K562 (cell line): ENCODE data around the gene FABP3. TPM values are rescaled to one million over a fixed set of nuclear protein-coding genes. Genes with fewer than 3 reads are reported as not detected.
A peak's percentile ranks its signal among the peaks of the same experiment; 100 is the strongest.

Source experiments
- ATAC-seq: fragments of 200-7000 bp; cut with Tn5 transposase; 3 replicates; pipeline ENCODE4 v1.9.1; 2020; ENCODE audit warnings: moderate library complexity
- BruUV-seq: library from RNA; stranded (reverse); fragments of 400-500 nt; replicated peaks from 2 replicates; lab custom pipeline; 2021; lab: Mats Ljungman, UMichigan
- CTCF ChIA-PET: fragments of 300-600 bp; formaldehyde crosslinking; extraction: SDS; loops from one replicate; lab custom pipeline; 2021; ENCODE audit warnings: low intra/inter-chr PET ratio; lab: Yijun Ruan, JAX
- POLR2A ChIA-PET: fragments of 300-600, 350-650 bp; sonication (Branson Sonifier 250); formaldehyde crosslinking; extraction: SDS; loops from one replicate; lab custom pipeline; 2021; ENCODE audit warnings: antibody characterized with exemption, inconsistent platforms; lab: Yijun Ruan, JAX
- DNase-seq, 4 experiments: peaks; one replicate each; pipeline versions ENCODE4 v3.0.0 to v3.0.0-alpha.2; 2011 to 2018; ENCODE audit warnings: low spot score in 3 of 4, mixed read lengths in 3 of 4; ENCODE audit errors: extremely low read depth in 1 of 4
- FAIRE-seq: peaks from 2 replicates; lab custom pipeline; 2011; peaks lifted over from hg19 to GRCh38; lab: Jason Lieb, UNC
- H2AFZ ChIP-seq: 2 replicates; pipeline ENCODE4 v1.6.0; 2011; ENCODE audit warnings: low read depth, low read length, control low read depth, inconsistent platforms
- H3K27ac ChIP-seq: fragments of 200-600 bp; 3 replicates; pipeline ENCODE4 v1.8.0; 2011; ENCODE audit warnings: low read depth, mild to moderate bottlenecking, control low read depth, inconsistent platforms, low read length, moderate library complexity, mixed read lengths; ENCODE audit errors: extremely low read depth
- H3K27me3 ChIP-seq, 2 experiments: fragments of 300-600 bp in 1 of 2; 2 replicates in 1 of 2; 3 replicates in 1 of 2; pipeline versions ENCODE4 v1.6.0 to v1.8.0; 2011; ENCODE audit warnings: inconsistent platforms in 2 of 2, low read length in 2 of 2, mild to moderate bottlenecking in 1 of 2, mixed read lengths in 1 of 2, moderate library complexity in 1 of 2; ENCODE audit not compliant: control insufficient read depth in 2 of 2, insufficient read depth in 2 of 2
- H3K36me3 ChIP-seq: fragments of 300-600 bp; 3 replicates; pipeline ENCODE4 v1.8.0; 2011; ENCODE audit warnings: mild to moderate bottlenecking, low read length, inconsistent platforms; ENCODE audit not compliant: control insufficient read depth, insufficient read depth
- H3K4me1 ChIP-seq, 2 experiments: fragments of 200-600 bp in 1 of 2; replicated peaks in 1 of 2; 2 replicates in 1 of 2; 3 replicates in 1 of 2; pipeline versions ENCODE4 v1.5.1 to v1.8.0; 2011; ENCODE audit warnings: inconsistent platforms in 2 of 2, low read length in 2 of 2, mild to moderate bottlenecking in 1 of 2, mixed read lengths in 1 of 2, moderate library complexity in 1 of 2; ENCODE audit not compliant: control insufficient read depth in 2 of 2, insufficient read depth in 2 of 2
- H3K4me2 ChIP-seq: 2 replicates; pipeline ENCODE4 v1.6.1; 2011; ENCODE audit warnings: low read length, control low read depth, inconsistent platforms, mixed read lengths; ENCODE audit not compliant: insufficient read depth
- H3K4me3 ChIP-seq: fragments of 200-600 bp; sonication (generic), shearing (Covaris generic); 2 replicates; pipeline ENCODE4 v1.5.1; 2016; ENCODE audit warnings: control low read depth, inconsistent platforms
- H3K79me2 ChIP-seq: fragments of 200-600 bp; 3 replicates; pipeline ENCODE4 v1.8.0; 2011; ENCODE audit warnings: low read length, inconsistent platforms; ENCODE audit not compliant: control insufficient read depth, insufficient read depth
- H3K9ac ChIP-seq, 2 experiments: 2 replicates each; pipeline versions ENCODE4 v1.6.0 to v1.6.1; 2011; ENCODE audit warnings: low read depth in 2 of 2, low read length in 2 of 2, control low read depth in 1 of 2, inconsistent platforms in 1 of 2, mild to moderate bottlenecking in 1 of 2, mixed read lengths in 1 of 2; ENCODE audit not compliant: insufficient read depth in 1 of 2
- H3K9me1 ChIP-seq: one replicate; pipeline ENCODE4 v1.6.0; 2011; ENCODE audit warnings: inconsistent platforms, mild to moderate bottlenecking, low read length, moderate library complexity; ENCODE audit not compliant: control insufficient read depth, insufficient read depth
- H3K9me3 ChIP-seq: replicated peaks from 2 replicates; pipeline ENCODE4 v1.5.1; 2011; ENCODE audit warnings: low read depth, low read length, inconsistent platforms; ENCODE audit not compliant: control insufficient read depth, insufficient read depth
- H4K20me1 ChIP-seq: replicated peaks from 2 replicates; pipeline ENCODE4 v1.6.1; 2011; ENCODE audit warnings: low read length, inconsistent platforms, mixed read lengths; ENCODE audit not compliant: control insufficient read depth, insufficient read depth
- ATF7 ChIP-seq: fragments of 450-650 bp; IDR thresholded peaks from 2 replicates; pipeline ENCODE4 v1.7.1; 2014; ENCODE audit warnings: mild to moderate bottlenecking, moderate library complexity
- CTBP1 ChIP-seq: fragments of 450-650 bp; IDR thresholded peaks from 2 replicates; pipeline ENCODE4 v1.6.1; 2016; ENCODE audit warnings: borderline replicate concordance
- EWSR1 ChIP-seq: fragments of 450-650 bp; IDR thresholded peaks from 2 replicates; pipeline ENCODE4 v1.6.1; 2018; ENCODE audit warnings: borderline replicate concordance, mild to moderate bottlenecking, low read depth, moderate library complexity; ENCODE audit not compliant: partially characterized antibody
- GABPB2 ChIP-seq: fragments of 250-450 bp; sonication (Bioruptor Pico); conservative IDR thresholded peaks from 2 replicates; pipeline ENCODE4 v1.5.1; 2021; ENCODE audit warnings: mild to moderate bottlenecking
- JUN ChIP-seq, 2 experiments: sonication (generic) in 1 of 2; formaldehyde crosslinking in 1 of 2; IDR thresholded peaks; 2 replicates each; pipeline versions ENCODE4 v1.6.1 to v1.8.0; 2012 to 2022; ENCODE audit warnings: borderline replicate concordance in 2 of 2, mild to moderate bottlenecking in 2 of 2, improper control_type of control experiment in 1 of 2, low read depth in 1 of 2, low read length in 1 of 2, missing genetic modification reagents in 1 of 2
- JUND ChIP-seq, 2 experiments: IDR thresholded peaks; 2 replicates in 1 of 2; 3 replicates in 1 of 2; pipeline ENCODE4 v1.6.1; 2011; ENCODE audit warnings: borderline replicate concordance in 2 of 2, low read depth in 2 of 2, low read length in 2 of 2, improper control_type of control experiment in 1 of 2, missing biosample characterization in 1 of 2, missing genetic modification characterization in 1 of 2, missing genetic modification reagents in 1 of 2
- KDM1A ChIP-seq, 2 experiments: fragments of 450-650 bp; IDR thresholded peaks; 2 replicates each; pipeline ENCODE4 v1.6.1; 2016; ENCODE audit warnings: mild to moderate bottlenecking in 2 of 2
- NFE2L1 ChIP-seq: fragments of 450-650 bp; IDR thresholded peaks from 2 replicates; pipeline ENCODE4 v1.6.1; 2016; ENCODE audit warnings: missing genetic modification characterization, low read depth, mild to moderate bottlenecking, missing compliant biosample characterization, moderate library complexity, borderline replicate concordance
- RCOR1 ChIP-seq, 2 experiments: IDR thresholded peaks; 2 replicates each; pipeline ENCODE4 v1.6.1; 2012; ENCODE audit warnings: low read depth in 2 of 2, low read length in 2 of 2, borderline replicate concordance in 1 of 2, improper control_type of control experiment in 1 of 2
- RFX1 ChIP-seq: fragments of 450-650 bp; IDR thresholded peaks from 2 replicates; pipeline ENCODE4 v1.6.1; 2016; ENCODE audit warnings: mild to moderate bottlenecking, moderate library complexity
- RNF2 ChIP-seq: sonication (generic); IDR thresholded peaks from 2 replicates; pipeline ENCODE4 v1.6.1; 2016
- ZFP30 ChIP-seq: fragments of 250-450 bp; sonication (Bioruptor Pico); IDR thresholded peaks from 2 replicates; pipeline ENCODE4 v1.8.0; 2022; ENCODE audit warnings: moderate library complexity, mild to moderate bottlenecking, inconsistent platforms, borderline replicate concordance
- ZNF354B ChIP-seq: fragments of 250-450 bp; sonication (Bioruptor Pico); IDR thresholded peaks from 2 replicates; pipeline ENCODE4 v1.4.0; 2020
- ZNF57 ChIP-seq: fragments of 450-650 bp; formaldehyde crosslinking; IDR thresholded peaks from 2 replicates; pipeline ENCODE4 v1.4.0; 2020; ENCODE audit warnings: mild to moderate bottlenecking, moderate library complexity
- ZSCAN29 ChIP-seq: fragments of 450-650 bp; IDR thresholded peaks from 2 replicates; pipeline ENCODE4 v1.6.1; 2017
- WGBS: fragments of 100-300 bp; shearing (Covaris generic); methylation state at CpG from one replicate; pipeline ENCODE4 v1.1.6; 2016; ENCODE audit warnings: low coverage, mixed read lengths; ENCODE audit not compliant: insufficient coverage; ENCODE audit errors: missing lambda C conversion rate; 5-methylcytosine and 5-hydroxymethylcytosine counted together
- in situ Hi-C: fragments of 300-500 bp; cut with MboI; formaldehyde crosslinking; loops from 4 replicates; pipeline ENCODE4 v1.15.0; 2018; ENCODE audit warnings: inconsistent platforms, mixed read lengths
- intact Hi-C: fragments of 100-400 bp; cut with micrococcal nuclease; formaldehyde crosslinking; loops from 2 replicates; pipeline ENCODE4 v1.14.2; 2022
- polyA plus RNA-seq, 8 experiments: library from polyadenylated mRNA; depleted of rRNA in 4 of 8; stranded (reverse) in 5 of 8; unstranded in 3 of 8; fragments of >200 nt; fragmentation: Nextera tagmentation in 2 of 8; fragmentation: Illumina TruSeq in 1 of 8; extraction: Ambion mirVana in 2 of 8; extraction: Trizol in 1 of 8; gene quantifications; 2 replicates each; pipeline versions ENCODE4 v1.2.1 to v1.2.3, GENCODE V29; 2011 to 2014; ENCODE audit warnings: inconsistent platforms in 1 of 8, missing spikeins in 1 of 8
- total RNA-seq, 7 experiments: library from RNA; depleted of rRNA in 6 of 7; stranded (reverse); fragments of >200 nt in 6 of 7; fragmentation: Illumina TruSeq in 2 of 7; extraction: Trizol in 2 of 7; gene quantifications; 2 replicates each; pipeline versions ENCODE4 v1.2.1 to v1.2.3, GENCODE V29; 2011 to 2021; ENCODE audit warnings: low replicate concordance in 1 of 7
- TF ChIP-seq, protein P1 (sequence below), 2 experiments: fragments of 450-650 bp in 1 of 2; sonication (generic) in 1 of 2; formaldehyde crosslinking in 1 of 2; IDR thresholded peaks in 1 of 2; conservative IDR thresholded peaks in 1 of 2; 2 replicates each; pipeline versions ENCODE4 v1.6.1 to v1.8.1; 2016 to 2023; ENCODE audit warnings: mild to moderate bottlenecking in 2 of 2, moderate library complexity in 2 of 2, inconsistent platforms in 1 of 2, missing genetic modification reagents in 1 of 2

Gene FABP3
- total and polyA plus RNA-seq, 9 of the 15 experiments (the other 6 are each of a cell fraction or from before 2014, with no cell fraction given): 0.22 TPM; not detected in 8

DNA sequence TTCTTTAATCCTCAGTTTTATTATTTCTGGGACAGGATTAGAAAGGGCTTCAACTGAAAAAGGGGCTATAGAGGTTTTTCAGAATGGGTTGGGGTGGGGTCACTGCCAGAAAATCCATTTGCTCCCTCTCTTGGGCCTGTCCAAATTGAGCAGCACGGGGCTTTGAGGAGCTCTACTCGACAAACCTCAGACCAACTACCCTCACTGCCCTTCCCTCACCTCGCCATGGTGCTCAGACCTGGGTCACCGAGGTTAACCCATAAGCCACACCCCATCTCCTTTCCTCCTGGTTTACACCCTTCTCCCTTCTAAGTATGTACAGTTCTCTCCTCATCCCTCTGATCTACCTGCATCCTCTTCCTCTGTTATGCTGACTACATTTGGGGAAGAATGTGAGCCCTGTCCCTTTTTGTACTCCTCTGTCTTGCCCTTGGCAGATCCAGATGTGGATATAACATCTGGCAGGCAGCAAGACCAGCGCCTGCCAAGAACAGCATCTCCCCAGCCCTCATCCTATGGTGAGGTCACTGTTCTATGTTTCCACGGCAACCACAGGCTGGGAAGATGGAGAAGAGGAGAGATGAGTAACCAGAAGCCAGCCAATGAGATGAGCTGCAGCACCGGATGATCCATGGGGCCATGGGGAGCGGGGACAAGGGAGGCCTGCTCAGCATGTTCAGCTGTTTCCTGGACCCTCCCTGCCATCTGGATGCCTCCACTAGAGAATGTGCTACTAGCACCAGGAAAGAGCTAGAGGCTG, 3.7 kb upstream of the FABP3 start:
- no peaks in the 10 kb centered on the region for H3K79me2 ChIP-seq
- ChIA-PET CTCF (no interaction called here), POLR2A (interaction anchor here (0.5 to 0.6 kb wide), 2 partner anchors 18 to 173 kb away, joined by 3 read pairs; no protein-coding TSS in a partner anchor)
- intact Hi-C loops (no loop called here), in situ Hi-C loops (no loop called here)
- no peaks in the 10 kb centered on the region for H3K36me3 ChIP-seq
- H3K4me2 ChIP-seq: no peak overlapping the region
- no peak overlapping the region for H2AFZ ChIP-seq
- no peak overlapping the region for H3K9ac ChIP-seq
- H3K9me3 ChIP-seq: no peaks in the 10 kb centered on the region
- ATAC-seq (no peak), DNase-seq (peak; percentile 29 to 56 (median 54)), FAIRE-seq (no peak)
- H3K27ac ChIP-seq: no peak overlapping the region
- 10% methylated on average over 8 of the region's 8 CpGs for whole genome bisulfite sequencing
- peaks cover 0 to 6% of the 10 kb centered on the region in 2 experiments; a peak in 1 of 5 replicates for H3K27me3 ChIP-seq
- H3K9me1 ChIP-seq: no peaks in the 10 kb centered on the region
- H3K4me3 ChIP-seq: no peak overlapping the region
- H3K4me1 ChIP-seq: peaks cover 8 to 16% of the 10 kb centered on the region in 2 experiments
- no TSS peak for BruUV-seq
- H4K20me1 ChIP-seq: no peaks in the 10 kb centered on the region
- TF ChIP-seq, protein P1, sequence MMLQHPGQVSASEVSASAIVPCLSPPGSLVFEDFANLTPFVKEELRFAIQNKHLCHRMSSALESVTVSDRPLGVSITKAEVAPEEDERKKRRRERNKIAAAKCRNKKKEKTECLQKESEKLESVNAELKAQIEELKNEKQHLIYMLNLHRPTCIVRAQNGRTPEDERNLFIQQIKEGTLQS (IDR thresholded peaks at IDR 0.05): peak; percentile 69; the same call in 1 of the 2 replicates
- TF ChIP-seq, protein P1 (CRISPR knock-in tag; conservative IDR thresholded peaks at IDR 0.05): no peak
- TF ChIP-seq ZNF57 (CRISPR knock-in tag) (no peak), JUND (IDR thresholded peaks at IDR 0.05; ENCODE audit: borderline replicate concordance, low read depth, low read length) (peak; percentile 41; the same call in 1 of the 2 replicates), JUND (tag; IDR thresholded peaks at IDR 0.05; ENCODE audit: borderline replicate concordance, low read depth, low read length) (no peak), EWSR1 (no peak), ZSCAN29 (no peak), GABPB2 (CRISPR knock-in tag) (no peak), CTBP1 (peak; percentile 95), ZNF354B (CRISPR knock-in tag) (no peak), ATF7 (peak; percentile 72), RCOR1 (IDR thresholded peaks at IDR 0.05; ENCODE audit: borderline replicate concordance in 1 of 2, low read depth in 2 of 2, low read length in 2 of 2) (peak in 1 of 2 experiments; percentile 90; a peak in 2 of 4 replicates), ZFP30 (CRISPR knock-in tag) (no peak), NFE2L1 (tag) (no peak), RFX1 (peak; percentile 84), KDM1A (IDR thresholded peaks at IDR 0.05) (peak; percentile 65 to 68), RNF2 (no peak), JUN (IDR thresholded peaks at IDR 0.05; ENCODE audit: borderline replicate concordance, low read depth, low read length) (peak; percentile 59; the same call in 1 of the 2 replicates), JUN (CRISPR knock-in tag; IDR thresholded peaks at IDR 0.05; ENCODE audit: borderline replicate concordance) (no peak)
